NCI-H82 (cell line): ENCODE data around the gene RNF123.
A peak's percentile ranks its signal among the peaks of the same experiment; 100 is the strongest.

Source experiments
- DNase-seq: peaks from one replicate; lab custom pipeline; 2025; lab: John Stamatoyannopoulos, UW

RNF123 gene

DNA sequence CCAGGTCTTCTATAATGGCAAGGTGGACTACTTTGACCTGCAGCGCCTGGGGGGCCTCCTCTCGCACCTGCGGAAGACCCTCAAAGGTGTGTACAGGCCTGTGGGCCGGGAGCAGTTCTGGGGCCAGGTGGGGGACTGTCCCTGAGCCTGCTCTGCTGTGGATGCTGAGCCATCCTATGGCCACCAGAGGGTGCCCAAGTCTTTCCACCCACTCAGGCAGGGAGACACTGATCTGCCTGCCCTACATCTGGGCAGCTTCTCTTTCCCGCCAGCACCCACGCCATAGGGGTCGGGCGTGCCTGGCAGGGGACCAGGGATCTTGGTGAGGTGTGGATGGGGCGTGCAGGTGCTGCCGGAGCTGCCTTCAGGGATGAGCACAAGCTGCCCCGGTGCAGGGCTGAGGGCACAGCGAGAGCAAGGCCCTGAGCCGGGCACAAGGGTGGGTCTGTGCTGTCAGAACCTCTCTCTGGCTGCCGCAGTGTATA, 14.1 kb downstream of the RNF123 start:
- DNase-seq = peak; percentile 77

DNA sequence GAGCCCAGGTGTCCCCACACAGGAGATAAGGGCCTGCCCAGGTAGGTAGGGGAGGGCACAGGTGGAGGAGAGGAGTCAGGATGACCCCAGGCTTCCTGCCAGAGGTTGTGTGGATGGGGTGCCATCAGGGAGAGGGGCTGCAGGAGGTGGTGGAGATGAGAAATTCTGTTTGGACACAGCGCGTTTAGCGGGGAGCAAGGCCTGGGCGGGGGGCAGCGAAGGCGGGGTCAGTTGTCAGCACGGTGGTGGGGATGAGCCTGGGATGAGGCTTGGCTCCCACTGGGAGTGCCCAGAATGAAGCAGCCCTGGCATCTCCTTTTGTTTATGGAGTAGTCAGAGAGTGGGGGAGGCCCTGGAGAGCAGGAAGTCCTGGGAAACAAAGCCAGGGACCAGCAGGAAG, 14.6 kb downstream of the RNF123 start:
- DNase-seq = no peak

DNA sequence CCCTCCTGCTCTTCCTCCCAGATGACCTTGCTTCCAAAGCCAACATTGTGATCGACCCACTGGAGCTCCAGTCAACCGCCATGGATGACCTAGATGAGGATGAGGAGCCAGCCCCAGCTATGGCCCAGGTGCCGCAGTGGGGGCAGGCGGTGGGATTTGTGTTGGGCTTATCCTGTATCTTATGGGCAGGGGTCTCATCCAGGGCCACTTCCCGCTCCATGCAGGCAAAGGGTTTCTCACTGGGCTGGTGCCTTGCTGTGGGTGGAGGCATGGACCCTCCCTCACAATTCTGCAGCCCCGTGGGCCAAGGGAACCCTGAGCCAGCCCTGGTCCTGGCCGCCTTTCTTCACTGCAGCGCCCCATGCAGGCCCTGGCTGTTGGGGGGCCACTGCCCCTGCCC, 15.3 kb downstream of the RNF123 start:
- DNase-seq = no peak

DNA sequence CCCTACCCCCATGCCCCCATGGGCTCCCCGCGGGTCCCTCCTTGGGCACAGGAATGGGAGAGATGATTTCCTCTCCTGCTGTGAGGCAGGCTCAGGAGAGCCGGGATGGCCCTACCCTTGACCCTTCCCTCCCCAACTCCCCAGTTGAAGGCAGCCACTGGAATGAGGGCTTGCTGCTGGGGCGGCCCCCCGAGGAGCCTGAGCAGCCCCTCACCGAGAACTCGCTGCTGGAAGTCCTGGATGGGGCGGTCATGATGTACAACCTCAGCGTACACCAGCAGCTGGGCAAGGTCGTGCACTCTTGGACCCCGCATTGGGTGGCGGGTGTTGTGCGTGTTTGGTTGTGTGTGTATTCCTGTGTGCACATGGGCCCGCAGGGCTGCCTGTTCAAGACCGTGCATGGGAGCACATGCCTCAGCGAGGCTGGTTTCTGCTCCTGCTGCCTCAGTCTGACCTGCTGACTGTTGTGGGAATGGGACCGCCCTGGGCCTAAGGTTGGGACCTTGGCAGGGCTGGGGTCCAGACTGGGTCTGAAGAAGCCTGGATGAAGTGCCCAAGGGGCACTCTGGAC, 16.1 kb downstream of the RNF123 start:
- DNase-seq = no peak

DNA sequence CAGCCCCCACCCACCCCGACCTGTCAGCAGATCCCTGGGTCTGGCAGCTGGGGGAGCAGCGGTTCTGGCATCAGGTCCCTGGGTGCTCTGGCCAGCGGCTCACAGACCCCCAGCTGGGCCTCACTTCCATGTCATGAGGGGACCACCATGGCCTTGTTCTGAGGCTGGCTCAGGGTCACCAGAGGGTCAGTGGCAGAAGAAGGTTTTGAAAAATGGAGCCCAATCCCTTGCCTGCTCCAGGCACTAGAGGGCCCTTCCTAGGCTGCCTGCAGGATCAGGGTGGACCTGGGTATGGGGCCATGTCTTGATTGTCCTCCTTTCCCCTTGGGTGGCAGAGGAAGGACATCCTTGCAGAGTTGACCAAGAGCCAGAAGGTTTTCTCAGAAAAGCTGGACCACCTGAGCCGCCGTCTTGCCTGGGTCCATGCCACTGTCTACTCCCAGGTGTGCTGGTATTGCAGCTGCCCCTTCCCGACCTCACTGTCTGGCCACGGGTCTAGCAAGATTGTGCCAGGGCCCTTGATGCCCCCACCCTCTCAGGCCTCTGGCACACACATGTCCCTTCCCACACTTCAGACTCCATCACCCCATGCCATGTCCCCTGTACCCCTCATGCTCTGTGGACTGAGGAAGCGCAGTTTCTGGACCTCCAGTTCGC, 17.2 kb downstream of the RNF123 start:
- no peak for DNase-seq

DNA sequence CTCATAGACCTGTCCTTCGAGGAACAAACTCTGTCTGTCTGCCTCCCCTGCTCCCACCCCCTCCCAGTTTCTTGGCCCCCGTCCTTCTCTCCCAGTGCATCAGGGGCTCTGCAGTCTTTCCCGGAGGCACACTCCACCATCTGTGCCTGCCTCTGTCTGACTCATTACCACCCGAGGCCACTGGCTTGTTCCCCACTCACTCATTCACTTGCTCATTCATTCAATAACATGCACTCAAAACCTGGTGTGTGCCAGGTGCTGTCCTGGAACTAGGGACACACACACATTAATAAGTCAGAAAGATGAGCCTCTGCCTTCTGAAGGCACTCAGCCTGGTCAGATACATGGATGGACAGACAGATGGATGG, 17.7 kb downstream of the RNF123 start:
- no peak for DNase-seq

DNA sequence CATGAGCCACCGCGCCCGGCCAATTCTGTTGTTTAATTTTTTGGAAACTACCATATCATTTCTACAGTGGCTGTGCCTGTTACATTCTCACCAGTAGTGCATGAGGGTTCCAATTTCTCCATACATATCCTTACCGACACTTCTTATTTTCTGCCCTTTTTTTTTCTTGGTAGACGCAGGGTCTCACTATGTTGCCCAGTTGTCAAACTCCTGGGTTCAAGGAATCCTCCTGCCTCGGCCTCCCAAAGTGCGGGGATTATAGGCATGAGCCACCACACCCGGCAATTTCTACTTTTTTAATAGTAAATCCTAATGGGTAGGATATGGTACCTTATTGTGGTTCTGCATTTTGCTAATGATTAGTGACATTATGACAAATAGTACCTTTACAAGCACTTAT, 20.5 kb downstream of the RNF123 start:
- no peak for DNase-seq

DNA sequence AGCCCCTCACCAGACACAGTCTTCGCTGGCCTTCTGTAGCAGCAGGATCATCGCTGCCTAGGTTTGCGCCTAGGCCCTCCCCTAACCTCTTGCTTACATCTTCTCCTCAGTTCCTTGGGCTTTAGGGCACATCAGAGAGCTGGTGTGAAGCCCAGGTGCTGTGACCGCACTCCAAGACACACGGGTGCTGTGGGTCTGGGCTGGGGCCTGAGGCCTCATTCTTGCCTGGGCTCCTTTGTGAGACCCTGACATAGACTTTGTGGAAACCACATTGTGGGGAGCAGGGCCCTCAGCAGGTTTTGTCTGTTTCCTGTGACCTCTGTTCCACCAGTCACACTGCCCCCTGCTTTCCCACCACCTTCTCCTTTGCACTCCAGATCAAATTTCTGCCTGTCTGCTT, 22.1 kb downstream of the RNF123 start:
- no peak for DNase-seq

DNA sequence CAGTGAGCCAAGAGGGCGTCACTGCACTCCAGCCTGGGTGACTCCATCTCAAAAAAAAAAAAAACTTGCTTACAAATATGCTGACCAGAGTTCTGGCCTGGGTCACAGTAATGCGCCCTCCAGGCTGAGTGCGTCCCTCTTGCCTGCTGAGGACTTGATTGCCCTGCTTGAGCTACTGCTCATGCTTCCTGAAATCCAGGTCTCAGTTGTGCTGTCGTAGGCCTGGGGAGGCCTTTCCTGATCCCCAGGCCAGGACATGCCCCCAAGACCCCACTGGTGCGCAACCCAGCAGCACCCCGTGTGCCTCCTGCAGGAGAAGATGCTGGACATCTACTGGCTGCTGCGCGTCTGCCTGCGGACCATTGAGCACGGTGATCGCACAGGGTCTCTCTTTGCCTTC, 22.8 kb downstream of the RNF123 start:
- DNase-seq = no peak

DNA sequence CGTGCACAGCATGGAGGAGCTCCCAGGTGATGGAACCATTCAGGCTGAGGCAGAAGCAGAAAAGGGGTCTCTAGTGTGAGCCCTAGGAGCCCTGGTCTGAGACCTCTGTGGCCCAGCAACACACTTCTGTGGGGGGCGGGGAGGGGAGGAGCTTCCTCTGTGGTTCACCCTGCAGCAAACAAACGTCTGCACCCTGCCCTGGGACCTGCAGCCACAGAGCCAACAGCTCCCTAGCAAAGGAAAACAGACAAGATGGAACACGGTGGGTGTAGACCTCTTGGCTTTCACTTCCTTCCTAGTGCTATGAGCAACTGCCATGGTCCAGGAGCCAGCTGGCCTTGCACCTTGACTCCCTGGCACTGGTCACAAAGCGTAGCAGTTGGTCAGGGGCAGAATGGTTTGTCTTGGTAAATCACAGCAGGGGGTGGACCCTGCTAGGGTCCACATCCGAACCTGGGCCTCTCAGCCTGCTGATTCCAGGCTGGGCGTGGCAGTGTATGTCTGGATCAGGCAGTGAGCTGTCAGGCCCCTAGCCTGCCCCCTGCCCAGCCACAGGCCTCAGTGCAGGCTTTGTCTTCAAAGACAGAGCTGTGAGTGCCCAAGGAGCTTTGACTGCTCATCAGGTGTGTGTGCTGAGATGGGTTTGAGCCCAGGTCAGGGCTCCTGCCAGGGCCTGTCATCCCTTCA, 23.4 kb downstream of the RNF123 start:
- no peak for DNase-seq

DNA sequence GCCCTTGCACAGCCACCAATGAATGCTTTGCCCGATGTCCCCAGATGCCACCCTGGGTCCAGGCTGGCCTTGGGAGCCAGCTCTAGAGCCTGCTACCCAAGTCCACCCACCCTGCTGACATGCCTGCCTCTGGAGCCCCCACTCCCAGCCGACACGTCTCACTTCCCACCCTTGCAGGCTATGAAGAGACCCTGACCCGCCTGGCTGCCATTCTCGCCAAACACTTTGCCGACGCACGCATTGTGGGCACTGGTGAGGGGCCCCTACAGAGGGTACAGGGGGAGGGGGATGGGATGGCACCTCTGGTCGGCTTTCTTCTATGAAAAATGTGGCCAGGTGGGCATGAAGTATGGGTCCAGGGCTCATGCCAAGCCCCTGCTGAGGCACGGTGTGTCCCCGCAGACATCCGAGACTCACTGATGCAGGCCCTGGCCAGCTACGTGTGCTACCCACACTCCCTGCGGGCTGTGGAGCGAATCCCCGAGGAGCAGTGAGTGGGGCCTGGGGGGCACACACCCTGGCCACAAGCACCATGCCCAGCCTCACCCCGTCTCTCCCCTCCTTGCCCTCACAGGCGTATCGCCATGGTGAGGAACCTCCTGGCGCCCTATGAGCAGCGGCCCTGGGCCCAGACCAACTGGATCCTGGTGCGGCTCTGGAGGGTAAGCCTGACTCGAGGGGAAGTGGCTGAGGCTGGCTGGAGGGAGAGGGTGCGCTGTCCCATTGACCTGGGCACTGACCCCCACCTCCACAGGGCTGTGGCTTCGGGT, 24.2 kb downstream of the RNF123 start:
- no peak for DNase-seq

DNA sequence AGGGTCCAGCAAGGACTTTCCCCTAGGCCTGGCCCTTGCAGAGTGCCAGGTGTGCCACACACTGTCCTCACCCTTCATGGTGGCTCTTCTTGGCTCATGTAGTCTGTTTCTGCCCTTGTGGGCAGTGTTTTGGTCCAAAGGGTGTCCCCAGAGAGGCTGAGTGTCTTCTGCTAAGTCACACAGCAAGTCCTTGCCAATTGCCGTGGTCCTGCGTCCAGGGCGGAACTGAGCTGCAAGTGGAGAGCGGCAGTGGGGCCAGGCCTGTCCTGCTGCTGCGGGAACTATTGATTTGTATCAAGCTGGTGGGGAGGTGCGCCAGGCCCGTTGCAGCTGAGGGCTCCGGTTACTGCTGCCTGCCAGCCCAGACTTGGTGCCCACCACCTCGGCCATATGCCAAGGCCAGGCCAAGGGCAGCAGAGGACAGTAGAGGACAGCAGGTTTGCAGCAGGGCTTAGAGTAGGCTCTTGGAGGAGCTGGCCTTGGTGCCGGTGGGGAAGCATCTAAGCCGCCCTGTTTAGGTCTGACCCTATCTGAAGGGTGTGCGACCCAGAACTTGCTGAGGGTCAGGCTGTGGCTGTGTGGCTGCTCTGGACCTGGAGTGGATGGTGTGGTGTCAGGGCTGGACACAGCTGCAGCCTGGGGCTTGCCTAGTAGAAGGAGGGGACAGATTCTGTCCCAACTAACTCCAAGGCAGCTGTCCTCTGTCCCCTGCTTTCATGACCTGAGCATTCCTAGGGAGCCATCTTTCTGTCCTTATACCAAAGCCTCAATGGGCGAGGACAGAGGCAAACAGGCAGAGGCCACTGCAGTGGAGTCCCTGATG, 25.6 kb downstream of the RNF123 start:
- no peak for DNase-seq

DNA sequence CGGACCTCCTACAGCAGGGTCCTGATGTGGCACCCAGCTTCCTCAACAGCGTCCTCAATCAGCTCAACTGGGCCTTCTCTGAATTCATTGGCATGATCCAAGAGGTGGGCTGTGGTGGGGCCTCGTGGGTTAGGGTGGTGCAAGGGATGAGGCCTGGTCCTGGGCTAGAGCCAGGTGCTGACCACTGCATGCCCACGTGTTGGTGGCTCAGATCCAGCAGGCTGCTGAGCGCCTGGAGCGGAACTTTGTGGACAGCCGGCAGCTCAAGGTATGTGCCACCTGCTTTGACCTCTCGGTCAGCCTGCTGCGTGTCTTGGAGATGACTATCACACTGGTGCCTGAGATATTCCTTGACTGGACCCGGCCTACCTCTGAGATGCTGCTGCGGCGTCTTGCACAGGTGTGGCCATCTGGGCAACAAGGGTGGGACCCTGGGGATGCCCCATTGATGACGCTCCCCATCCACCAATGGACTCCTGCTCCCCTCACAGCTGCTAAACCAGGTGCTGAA, 26.3 kb downstream of the RNF123 start:
- no peak for DNase-seq

DNA sequence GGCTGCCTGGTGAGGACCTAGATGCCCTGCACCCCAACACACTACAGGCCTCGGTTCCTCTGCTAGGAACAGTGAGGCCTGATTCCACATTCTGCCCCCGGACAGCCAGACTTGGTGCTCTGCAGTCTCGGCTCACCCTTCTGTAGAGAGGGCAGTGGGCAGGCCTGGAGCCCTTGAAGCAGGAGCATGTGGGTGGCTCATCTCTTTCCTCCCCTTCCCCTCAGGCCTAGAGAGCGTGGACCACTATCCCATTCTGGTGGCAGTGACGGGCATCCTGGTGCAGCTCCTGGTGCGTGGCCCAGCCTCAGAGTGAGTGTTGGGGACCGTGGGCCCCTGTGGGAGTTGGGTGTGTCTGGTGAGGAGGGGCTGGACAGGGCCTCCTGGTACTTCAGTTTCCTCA, 26.8 kb downstream of the RNF123 start:
- no peak for DNase-seq

DNA sequence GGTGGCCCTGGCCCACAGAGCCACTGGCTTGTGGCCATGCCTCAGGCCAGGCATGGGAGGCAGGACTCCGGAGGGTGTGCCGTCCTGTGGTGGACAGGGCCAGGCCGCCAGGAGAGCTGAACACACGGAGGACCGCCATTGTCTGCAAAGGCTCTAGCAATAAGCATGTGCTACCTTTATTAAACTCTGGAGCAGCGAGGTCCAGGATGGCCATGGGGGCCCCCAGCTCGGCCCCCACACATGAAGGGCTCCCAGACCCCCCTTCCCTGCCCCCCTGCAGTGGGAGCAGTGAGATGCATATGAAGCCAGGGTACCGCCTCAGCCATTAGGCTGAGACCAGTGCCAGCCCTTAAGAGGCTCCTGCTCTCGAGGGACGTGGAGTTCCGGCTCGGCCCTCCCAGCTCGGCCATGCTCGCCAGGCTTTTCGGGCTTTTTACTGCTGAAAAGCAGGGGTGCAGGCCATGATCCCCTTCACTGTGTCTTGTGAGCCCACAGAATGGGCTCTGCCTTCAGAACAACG, 27.4 kb downstream of the RNF123 start:
- no peak for DNase-seq

DNA sequence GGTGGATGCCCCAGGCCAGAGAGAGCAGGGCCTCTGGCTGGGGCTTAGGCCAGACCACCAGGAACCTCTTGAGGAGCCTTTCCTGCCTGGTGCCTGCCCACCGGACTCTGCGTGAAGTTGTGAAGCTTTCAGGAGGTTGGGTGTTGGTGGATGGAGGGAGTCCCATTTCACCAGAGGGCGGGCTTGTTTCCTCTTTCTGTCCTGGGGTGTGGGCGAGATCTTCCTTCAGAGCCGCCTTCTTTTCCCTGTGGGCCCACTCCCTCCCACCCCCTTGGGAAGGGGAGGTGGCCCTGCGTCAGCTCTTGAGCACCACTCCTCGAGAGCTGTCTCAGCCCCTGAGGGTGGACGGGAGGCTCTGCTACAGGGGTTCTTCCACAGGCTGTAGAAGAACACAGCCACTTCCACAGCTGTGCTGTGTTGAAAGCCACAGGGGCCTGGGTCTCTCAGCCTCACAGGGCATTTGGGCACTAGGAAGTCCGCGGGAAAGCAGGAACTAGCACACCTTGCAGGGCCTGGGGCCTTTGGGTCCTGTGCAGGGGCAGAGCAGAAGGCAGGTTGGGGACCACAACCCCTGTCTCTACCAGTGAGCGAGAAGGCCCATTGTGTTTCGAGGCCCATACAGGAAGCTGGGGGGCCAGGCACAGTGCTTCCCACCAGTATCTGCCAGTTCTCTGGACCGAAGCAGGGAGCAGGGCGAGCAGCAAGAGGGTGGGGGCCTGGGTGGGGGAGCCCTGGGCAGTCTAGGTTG, 28.0 kb downstream of the RNF123 start:
- DNase-seq = no peak

DNA sequence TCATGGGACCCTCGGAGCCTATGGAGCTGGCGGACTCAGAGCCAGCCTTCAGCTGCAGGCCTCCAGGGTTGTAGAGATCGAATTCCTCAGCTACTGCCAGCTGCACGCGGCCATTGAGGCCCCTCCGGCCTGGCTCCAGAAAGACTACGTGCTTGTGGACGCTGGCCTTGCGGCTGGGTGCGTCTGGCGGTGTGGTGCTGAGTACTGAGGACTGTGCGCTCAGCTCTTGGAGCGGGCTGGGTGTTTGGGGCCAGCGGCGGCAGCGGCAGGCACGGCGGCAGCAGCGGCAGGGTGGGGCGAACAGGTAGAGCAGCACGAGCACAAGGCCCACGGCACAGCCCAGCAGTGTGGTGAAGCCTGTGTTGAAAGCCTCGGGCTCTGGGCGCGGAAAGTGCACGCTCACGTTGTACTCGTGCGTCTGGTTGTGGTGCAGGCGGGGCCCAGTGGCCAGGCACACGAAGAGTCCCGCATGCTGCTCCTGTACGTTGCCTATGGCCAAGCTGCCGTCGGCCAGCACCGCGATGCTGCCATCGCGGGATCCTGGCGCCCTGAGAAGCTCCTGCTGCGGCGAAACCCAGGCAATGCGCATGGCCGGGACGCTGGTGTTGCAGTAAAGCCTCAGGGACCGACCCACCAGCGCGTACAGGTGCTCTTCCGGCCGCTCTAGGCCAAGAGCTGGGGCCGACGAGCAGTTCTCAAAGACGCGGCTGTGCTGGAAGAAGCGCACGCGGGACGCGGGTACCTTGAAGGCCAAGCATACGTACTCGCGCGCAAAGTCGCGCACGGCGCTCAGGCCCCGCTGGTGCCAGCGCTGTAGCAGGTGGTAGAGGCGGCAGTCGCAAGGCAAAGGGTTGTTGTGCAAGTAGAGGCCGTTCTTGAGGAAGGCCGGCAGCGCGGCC, 28.9 kb downstream of the RNF123 start:
- no peak for DNase-seq

DNA sequence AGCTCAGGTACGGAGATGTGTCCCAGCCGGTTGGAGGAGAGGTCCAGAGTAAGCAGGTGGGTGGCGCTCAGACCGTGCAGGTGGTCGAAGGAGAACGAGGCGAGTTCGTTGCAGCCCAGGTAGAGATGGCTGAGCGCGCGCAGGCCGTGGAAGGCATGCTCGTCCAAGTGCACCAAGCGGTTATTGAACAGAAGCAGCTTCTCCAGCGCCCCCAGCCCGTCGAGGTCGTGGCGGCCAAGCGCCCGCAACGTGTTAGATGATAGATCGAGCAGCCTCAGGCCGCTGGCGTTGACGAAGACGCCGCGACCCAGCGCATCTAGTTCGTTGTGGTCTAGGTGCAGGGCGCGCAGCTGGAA, 29.5 kb downstream of the RNF123 start:
- peak; percentile 52 for DNase-seq

DNA sequence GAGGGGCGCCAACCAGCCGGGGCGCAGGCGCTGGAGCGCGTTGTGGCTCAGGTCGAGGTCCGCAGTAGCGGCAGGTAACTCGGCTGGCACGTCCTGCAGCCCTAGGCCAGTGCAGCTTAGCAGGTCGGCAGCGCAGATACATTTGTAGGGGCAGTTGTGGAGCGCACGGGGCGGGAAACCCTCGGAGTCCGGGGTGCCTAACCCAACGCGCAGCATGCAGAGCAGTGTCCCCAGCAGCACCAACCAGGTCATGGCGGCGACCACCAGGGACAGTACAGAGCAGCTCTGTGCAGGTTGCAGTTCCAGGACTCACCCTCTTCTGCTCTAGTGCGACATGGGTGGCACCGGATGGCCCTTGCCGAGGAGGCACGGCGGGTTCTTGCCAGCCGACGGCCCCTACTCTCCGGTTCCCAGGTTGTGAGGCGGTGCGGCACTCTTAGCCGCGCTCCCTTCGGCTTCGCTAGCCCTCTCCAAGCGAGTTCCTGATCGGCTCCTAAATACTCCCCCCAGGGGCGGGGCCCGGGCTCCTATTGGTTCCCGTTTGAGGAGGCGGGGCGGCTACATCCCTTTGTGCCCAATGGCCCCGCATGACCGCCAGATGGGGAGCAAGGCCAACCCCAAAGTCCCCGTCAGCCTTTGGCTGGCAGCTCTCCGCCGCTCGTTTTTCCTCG, 30.0 kb downstream of the RNF123 start, which contains the start of gene AMIGO3:
Gene AMIGO3, minus strand, starts transcription at position 471 of the 671 bp plus-strand sequence. Its CDS starts 219 bp downstream, at position 252.
- peak; percentile 97 for DNase-seq
